Measurements from ENCODE around the gene EDEM3. TPM values are rescaled to one million over a fixed set of nuclear protein-coding genes. Genes with fewer than 3 reads are reported as not detected.

Gene EDEM3
- total RNA-seq, 1 donor from 2014 or later: 24.1 TPM

DNA sequence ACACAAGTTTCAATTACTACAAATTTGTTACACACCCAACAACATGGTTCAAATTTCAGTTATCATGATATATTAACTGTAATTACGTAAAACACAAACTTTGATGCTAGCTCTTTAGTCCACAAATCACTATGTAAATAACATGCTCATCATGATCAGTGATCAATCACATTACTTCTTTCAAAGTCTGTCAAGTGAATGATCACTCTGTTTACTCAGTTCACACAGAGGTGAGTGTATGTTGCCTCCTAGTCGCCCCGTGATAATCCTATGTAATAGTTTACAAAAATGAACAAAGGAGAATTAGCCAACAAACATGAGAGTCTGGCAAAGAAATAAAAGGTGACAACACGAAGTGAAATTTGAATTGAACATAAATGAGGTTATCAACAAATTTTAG lies 14.3 kb downstream of the EDEM3 start:
- Histone ChIP-seq H3K4me3 (no peak overlapping the region), H3K36me3 (no peaks in the 10 kb centered on the region), H3K27me3 (no peaks in the 10 kb centered on the region), H3K9me3 (no peaks in the 10 kb centered on the region), H3K27ac (no peak overlapping the region), H3K4me1 (no peaks in the 10 kb centered on the region)
- intact Hi-C loops (cut with DNase I): no loop called here
- no peak for TF ChIP-seq POLR2AphosphoS5 (IDR thresholded peaks at IDR 0.05; ENCODE audit: insufficient read depth in 1 of 2, low read depth in 1 of 2)
- TF ChIP-seq, protein P1, sequence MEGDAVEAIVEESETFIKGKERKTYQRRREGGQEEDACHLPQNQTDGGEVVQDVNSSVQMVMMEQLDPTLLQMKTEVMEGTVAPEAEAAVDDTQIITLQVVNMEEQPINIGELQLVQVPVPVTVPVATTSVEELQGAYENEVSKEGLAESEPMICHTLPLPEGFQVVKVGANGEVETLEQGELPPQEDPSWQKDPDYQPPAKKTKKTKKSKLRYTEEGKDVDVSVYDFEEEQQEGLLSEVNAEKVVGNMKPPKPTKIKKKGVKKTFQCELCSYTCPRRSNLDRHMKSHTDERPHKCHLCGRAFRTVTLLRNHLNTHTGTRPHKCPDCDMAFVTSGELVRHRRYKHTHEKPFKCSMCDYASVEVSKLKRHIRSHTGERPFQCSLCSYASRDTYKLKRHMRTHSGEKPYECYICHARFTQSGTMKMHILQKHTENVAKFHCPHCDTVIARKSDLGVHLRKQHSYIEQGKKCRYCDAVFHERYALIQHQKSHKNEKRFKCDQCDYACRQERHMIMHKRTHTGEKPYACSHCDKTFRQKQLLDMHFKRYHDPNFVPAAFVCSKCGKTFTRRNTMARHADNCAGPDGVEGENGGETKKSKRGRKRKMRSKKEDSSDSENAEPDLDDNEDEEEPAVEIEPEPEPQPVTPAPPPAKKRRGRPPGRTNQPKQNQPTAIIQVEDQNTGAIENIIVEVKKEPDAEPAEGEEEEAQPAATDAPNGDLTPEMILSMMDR (IDR thresholded peaks at IDR 0.05): no peak
- TF ChIP-seq POLR2A (IDR thresholded peaks at IDR 0.05): no peak
- DNase-seq (ENCODE audit: extremely low spot score in 2 of 2): no peak

DNA sequence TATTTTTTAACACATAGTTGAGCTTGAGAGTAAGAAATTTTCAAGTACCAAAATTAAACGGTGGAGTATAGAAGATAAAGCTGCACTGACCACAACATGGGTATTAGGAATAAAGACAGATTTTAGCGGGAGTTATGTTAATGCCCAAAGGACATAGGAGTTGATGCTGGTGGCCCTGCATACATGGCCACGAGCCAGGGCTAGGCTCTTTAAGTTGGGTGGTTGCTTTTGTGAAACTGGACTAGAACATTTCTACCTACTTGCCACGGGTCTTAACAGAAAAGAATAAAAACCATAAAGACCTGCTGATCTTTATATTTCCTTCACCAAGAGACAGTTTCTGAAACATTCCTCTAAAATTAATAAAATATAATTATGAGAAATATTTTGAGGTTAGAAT lies 14.9 kb downstream of the EDEM3 start:
- Histone ChIP-seq H3K36me3 (no peaks in the 10 kb centered on the region), H3K4me3 (no peak overlapping the region), H3K9me3 (no peaks in the 10 kb centered on the region), H3K27ac (no peak overlapping the region), H3K27me3 (no peaks in the 10 kb centered on the region), H3K4me1 (no peaks in the 10 kb centered on the region)
- no peak for DNase-seq (ENCODE audit: extremely low spot score in 2 of 2)
- intact Hi-C loops (cut with DNase I): no loop called here
- TF ChIP-seq POLR2A (IDR thresholded peaks at IDR 0.05): no peak
- TF ChIP-seq, protein P1 (IDR thresholded peaks at IDR 0.05): no peak
- no peak for TF ChIP-seq POLR2AphosphoS5 (IDR thresholded peaks at IDR 0.05; ENCODE audit: insufficient read depth in 1 of 2, low read depth in 1 of 2)

DNA sequence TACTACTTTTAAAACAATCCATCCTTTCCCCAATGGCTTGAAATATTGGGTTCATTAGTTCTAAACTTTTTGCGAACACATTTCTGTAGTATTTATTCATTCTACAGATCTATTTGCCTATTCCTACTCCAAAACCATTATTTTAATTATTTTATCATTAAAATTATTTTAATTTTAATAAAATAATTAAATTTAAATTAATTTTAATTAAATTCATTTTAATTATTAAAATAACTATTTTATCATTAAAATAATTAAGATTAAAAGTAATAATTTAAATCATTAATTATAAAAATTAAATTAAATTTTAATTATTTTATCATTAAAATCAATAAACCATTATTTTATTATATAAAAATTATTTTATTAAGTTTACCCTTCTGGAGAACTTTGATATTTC lies 15.6 kb downstream of the EDEM3 start:
- Histone ChIP-seq H3K27ac (no peak overlapping the region), H3K27me3 (no peaks in the 10 kb centered on the region), H3K4me1 (no peaks in the 10 kb centered on the region), H3K4me3 (no peak overlapping the region), H3K36me3 (peaks cover 0 to 3% of the 10 kb centered on the region in 2 donors), H3K9me3 (no peaks in the 10 kb centered on the region)
- intact Hi-C loops (cut with DNase I): no loop called here
- TF ChIP-seq, protein P1 (IDR thresholded peaks at IDR 0.05): no peak
- TF ChIP-seq POLR2A (IDR thresholded peaks at IDR 0.05) (no peak), POLR2AphosphoS5 (IDR thresholded peaks at IDR 0.05; ENCODE audit: insufficient read depth in 1 of 2, low read depth in 1 of 2) (no peak)
- DNase-seq (ENCODE audit: extremely low spot score in 2 of 2): no peak

DNA sequence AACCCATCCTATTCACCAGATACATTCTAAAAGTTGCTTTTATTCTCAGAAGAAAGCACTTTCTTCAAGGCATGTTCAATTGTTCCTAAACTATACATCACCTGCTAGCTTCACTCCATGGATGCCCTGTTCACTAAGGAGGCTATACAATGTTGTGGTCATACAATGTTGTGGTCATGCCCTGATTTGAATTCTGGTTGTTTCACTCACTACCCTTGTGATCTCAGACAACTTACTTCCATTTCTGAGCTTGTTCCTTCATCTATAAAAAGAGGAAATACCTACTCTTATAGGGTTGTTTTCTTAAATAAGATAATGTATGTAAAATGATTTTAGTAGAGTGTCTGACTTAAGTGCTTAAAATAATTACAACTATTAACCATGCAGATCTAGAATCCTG lies 19.7 kb downstream of the EDEM3 start:
- H3K4me1 ChIP-seq: no peaks in the 10 kb centered on the region
- intact Hi-C loops (cut with DNase I): no loop called here
- DNase-seq (ENCODE audit: extremely low spot score in 2 of 2): no peak
- H3K27me3 ChIP-seq: no peaks in the 10 kb centered on the region
- H3K4me3 ChIP-seq: no peak overlapping the region
- H3K36me3 ChIP-seq: peaks cover 0 to 29% of the 10 kb centered on the region in 2 donors
- TF ChIP-seq POLR2AphosphoS5 (IDR thresholded peaks at IDR 0.05; ENCODE audit: insufficient read depth in 1 of 2, low read depth in 1 of 2): no peak
- no peak for TF ChIP-seq POLR2A (IDR thresholded peaks at IDR 0.05)
- TF ChIP-seq, protein P1 (IDR thresholded peaks at IDR 0.05): no peak
- H3K27ac ChIP-seq: no peak overlapping the region
- H3K9me3 ChIP-seq: no peaks in the 10 kb centered on the region

DNA sequence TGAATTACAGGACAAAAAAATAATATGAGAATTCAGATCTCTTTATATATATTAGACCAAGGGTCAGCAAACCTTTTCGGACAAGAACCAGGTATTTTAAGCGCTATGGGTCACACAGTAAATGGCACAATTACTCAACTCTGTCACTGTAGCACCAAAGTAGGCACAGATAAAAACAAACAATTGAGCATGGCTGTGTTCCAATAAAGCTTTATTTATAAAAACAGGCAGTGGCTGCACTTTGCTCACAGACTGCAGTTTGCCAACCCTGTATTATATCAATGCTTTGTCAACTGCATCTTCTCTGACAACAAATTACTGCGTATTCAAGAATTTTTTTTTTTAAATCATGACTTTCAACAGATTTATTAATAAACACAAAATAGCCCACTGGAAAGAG lies 29.8 kb downstream of the EDEM3 start:
- H3K27me3 ChIP-seq: no peaks in the 10 kb centered on the region
- intact Hi-C loops (cut with DNase I): no loop called here
- no peaks in the 10 kb centered on the region for H3K9me3 ChIP-seq
- H3K36me3 ChIP-seq: peaks cover 0 to 33% of the 10 kb centered on the region in 2 donors
- no peak for DNase-seq (ENCODE audit: extremely low spot score in 2 of 2)
- no peak overlapping the region for H3K4me3 ChIP-seq
- H3K27ac ChIP-seq: no peak overlapping the region
- TF ChIP-seq, protein P1 (IDR thresholded peaks at IDR 0.05): no peak
- TF ChIP-seq POLR2A (IDR thresholded peaks at IDR 0.05) (no peak), POLR2AphosphoS5 (IDR thresholded peaks at IDR 0.05; ENCODE audit: insufficient read depth in 1 of 2, low read depth in 1 of 2) (no peak)
- H3K4me1 ChIP-seq: no peaks in the 10 kb centered on the region

Data from vagina (tissue), 2 donors.